HG03135 (cell line): ENCODE measurements around the gene CDH4.

ENCODE experiments used
- ATAC-seq: cut with Tn5 transposase; IDR thresholded peaks from one replicate; pipeline ENCODE4 v1.9.1; 2021; ENCODE audit warnings: mild to moderate bottlenecking, moderate library complexity; ENCODE audit not compliant: unreplicated experiment

The CDH4 gene

GRCh38 chr20:61754976-61755778, 503.1 kb downstream of the CDH4 start:
- no peak for ATAC-seq

- no peak for ATAC-seq
Observed at GRCh38 chr20:61755971-61756845, 504.1 kb downstream of the CDH4 start.

GRCh38 chr20:61756966-61757677, 505.1 kb downstream of the CDH4 start:
- ATAC-seq: no peak

- no peak for ATAC-seq
Observed at GRCh38 chr20:61757678-61758563, 505.9 kb downstream of the CDH4 start.

- no peak for ATAC-seq
Observed at GRCh38 chr20:61758564-61759200, 506.6 kb downstream of the CDH4 start.

GRCh38 chr20:61759286-61760065, 507.4 kb downstream of the CDH4 start:
- no peak for ATAC-seq

- ATAC-seq: no peak
Observed at GRCh38 chr20:61760321-61760720, 508.3 kb downstream of the CDH4 start.

- no peak for ATAC-seq
Observed at GRCh38 chr20:61760731-61761130, 508.7 kb downstream of the CDH4 start.

GRCh38 chr20:61761453-61762166, 509.5 kb downstream of the CDH4 start:
- no peak for ATAC-seq

- no peak for ATAC-seq
Observed at GRCh38 chr20:61762167-61762710, 510.2 kb downstream of the CDH4 start.

- no peak for ATAC-seq
Observed at GRCh38 chr20:61762886-61763739, 511.1 kb downstream of the CDH4 start.

- no peak for ATAC-seq
Observed at GRCh38 chr20:61763740-61764400, 511.8 kb downstream of the CDH4 start.

GRCh38 chr20:61764471-61765025, 512.5 kb downstream of the CDH4 start:
- ATAC-seq: no peak

- no peak for ATAC-seq
Observed at GRCh38 chr20:61765081-61765870, 513.2 kb downstream of the CDH4 start.

GRCh38 chr20:61765871-61766654, 514.0 kb downstream of the CDH4 start:
- no peak for ATAC-seq
